Stimulated activated CD4-positive, alpha-beta T cell treated with anti-CD3 and anti-CD28 coated beads, Interleukin-15, amount 100 ng/mL, for 48 hours (primary cell): ENCODE measurements around the gene PRKCI.
"Not testable (repeated sequence)": the region's sequence is repeated elsewhere in the genome, so short reads cannot be mapped to it uniquely, and the experiment has no call there.

Experiments used
- DNase-seq, 2 donors: peaks; one replicate each; pipeline ENCODE4 v3.0.0-alpha.2; 2020; ENCODE audit warnings: low read depth in 2 of 2

PRKCI gene

GRCh38 chr3:170338690-170339340 lies 116.6 kb downstream of the PRKCI start:
- no peak for DNase-seq

- not testable (repeated sequence) for DNase-seq
Observed at GRCh38 chr3:170342273-170342672, 120.0 kb downstream of the PRKCI start.

GRCh38 chr3:170343859-170344258 lies 121.6 kb downstream of the PRKCI start:
- DNase-seq, result not testable (repeated sequence)

- no peak for DNase-seq
Observed at GRCh38 chr3:170344971-170345370, 122.7 kb downstream of the PRKCI start.

- DNase-seq, result no peak
Observed at GRCh38 chr3:170346481-170347392, 124.5 kb downstream of the PRKCI start.

- DNase-seq, result no peak
Observed at GRCh38 chr3:170350515-170351413, 128.5 kb downstream of the PRKCI start.

GRCh38 chr3:170352936-170353335 lies 130.7 kb downstream of the PRKCI start:
- no peak for DNase-seq

- DNase-seq, result no peak
Observed at GRCh38 chr3:170353485-170353884, 131.3 kb downstream of the PRKCI start.

- DNase-seq, result no peak
Observed at GRCh38 chr3:170354760-170355159, 132.5 kb downstream of the PRKCI start.
